ENCODE results near the gene RAMP3. TPM values are rescaled to one million over a fixed set of nuclear protein-coding genes. Genes with fewer than 3 reads are reported as not detected.

RAMP3 gene
- total RNA-seq, 1 donor from 2014 or later = not detected

DNA sequence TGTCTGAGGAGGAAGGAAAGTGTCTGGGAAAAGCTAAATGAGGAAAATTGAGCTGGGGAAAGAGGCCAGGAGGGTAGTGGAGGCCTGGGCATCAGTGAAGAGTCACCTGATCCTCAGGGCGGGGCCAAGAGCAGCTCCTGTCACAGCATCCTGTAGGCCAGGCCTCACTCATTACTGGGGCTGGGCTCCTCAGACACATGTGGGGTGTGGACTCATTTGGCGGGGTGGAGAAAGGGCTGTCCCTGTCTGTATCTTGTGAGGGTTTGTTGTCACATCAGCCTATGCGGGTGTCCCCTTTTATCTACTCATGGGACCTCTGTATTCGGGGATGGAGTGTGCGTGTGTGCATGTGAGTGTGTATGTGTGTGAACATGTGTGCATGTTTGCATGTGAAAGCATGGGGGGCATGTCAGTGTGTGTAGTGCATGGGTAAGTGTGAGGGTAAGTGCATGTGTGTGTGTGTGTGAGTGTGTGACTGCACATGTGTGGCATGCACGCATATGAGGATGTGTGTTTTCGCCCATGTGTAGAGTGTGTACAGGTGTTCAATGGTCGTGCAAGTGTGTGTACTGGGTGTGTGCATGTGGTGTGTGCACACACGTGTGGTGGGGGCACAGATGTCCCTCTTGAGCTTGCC, 67.8 kb downstream of the RAMP3 start:
- H3K27me3 Mint-ChIP-seq (ENCODE audit: unreplicated experiment) = peaks cover 5% of the 10 kb centered on the region
- peaks cover 5% of the 10 kb centered on the region for H3K36me3 Mint-ChIP-seq (ENCODE audit: unreplicated experiment)
- DNase-seq = no peak

DNA sequence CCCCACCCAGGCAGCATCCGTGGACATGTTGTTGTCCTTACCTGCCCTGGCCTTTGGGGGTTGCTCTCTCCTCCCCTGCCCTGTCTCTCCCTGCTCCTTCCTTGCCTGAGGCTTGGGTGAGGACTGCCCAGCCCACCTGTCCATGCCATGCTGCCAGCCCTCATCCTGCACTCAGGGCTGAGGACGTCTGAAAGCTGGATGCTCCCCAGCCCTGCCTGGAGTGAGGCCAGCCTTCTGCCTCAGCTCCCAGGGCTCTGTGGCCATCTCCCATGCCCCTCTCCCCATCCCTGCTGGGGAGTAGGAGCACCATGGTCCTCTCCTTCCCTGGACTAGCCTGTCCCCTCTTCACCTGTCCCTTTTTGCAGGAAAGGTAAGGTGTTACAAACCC, 68.4 kb downstream of the RAMP3 start:
- peaks cover 5% of the 10 kb centered on the region for H3K27me3 Mint-ChIP-seq (ENCODE audit: unreplicated experiment)
- peaks cover 8% of the 10 kb centered on the region for H3K9me3 Mint-ChIP-seq (ENCODE audit: unreplicated experiment)

More for the DNA sequence above, 67.8 kb downstream of the RAMP3 start:
- Mint-ChIP-seq H3K9me3 (ENCODE audit: unreplicated experiment) (peaks cover 8% of the 10 kb centered on the region), H3K4me3 (ENCODE audit: unreplicated experiment) (no peak overlapping the region), H3K4me1 (ENCODE audit: low read depth, unreplicated experiment) (peaks cover 17% of the 10 kb centered on the region), H3K27ac (ENCODE audit: unreplicated experiment) (no peak overlapping the region)
- no peak for TF ChIP-seq CTCF (IDR thresholded peaks at IDR 0.05; ENCODE audit: partially characterized antibody, unreplicated experiment)

GRCh38 chr7:45229156-45229920, 71.7 kb downstream of the RAMP3 start:
- peaks cover 4% of the 10 kb centered on the region for H3K27me3 Mint-ChIP-seq (ENCODE audit: unreplicated experiment)
- DNase-seq = no peak
- no peaks in the 10 kb centered on the region for H3K36me3 Mint-ChIP-seq (ENCODE audit: unreplicated experiment)

More for the DNA sequence above, 68.4 kb downstream of the RAMP3 start:
- Mint-ChIP-seq H3K4me1 (ENCODE audit: low read depth, unreplicated experiment) (peaks cover 17% of the 10 kb centered on the region), H3K27ac (ENCODE audit: unreplicated experiment) (no peak overlapping the region), H3K4me3 (ENCODE audit: unreplicated experiment) (no peak overlapping the region), H3K36me3 (ENCODE audit: unreplicated experiment) (peaks cover 5% of the 10 kb centered on the region)
- no peak for TF ChIP-seq CTCF (IDR thresholded peaks at IDR 0.05; ENCODE audit: partially characterized antibody, unreplicated experiment)
- no peak for DNase-seq

DNA sequence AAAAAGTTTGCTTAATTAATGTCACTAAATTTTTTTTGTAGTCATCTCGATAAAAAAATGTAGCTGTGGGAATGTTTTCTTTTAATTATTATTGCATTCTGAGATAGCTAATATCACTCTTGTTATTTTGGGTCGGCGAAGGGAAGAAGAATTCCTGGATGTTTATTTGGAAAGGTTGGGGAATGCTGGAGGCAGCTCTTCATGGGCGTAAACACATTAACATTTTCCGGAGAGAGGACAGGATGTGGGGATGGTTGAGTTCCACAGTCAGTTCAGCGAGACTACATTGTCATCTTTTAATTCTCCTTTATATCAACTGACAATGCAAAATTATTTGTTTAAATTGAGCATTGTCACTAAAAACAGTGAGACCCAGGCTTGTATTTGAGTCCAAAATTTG, 72.5 kb downstream of the RAMP3 start:
- peaks cover 4% of the 10 kb centered on the region for H3K27me3 Mint-ChIP-seq (ENCODE audit: unreplicated experiment)
- TF ChIP-seq CTCF (IDR thresholded peaks at IDR 0.05; ENCODE audit: partially characterized antibody, unreplicated experiment) = no peak
- peaks cover 3% of the 10 kb centered on the region for H3K9me3 Mint-ChIP-seq (ENCODE audit: unreplicated experiment)
- no peak overlapping the region for H3K4me3 Mint-ChIP-seq (ENCODE audit: unreplicated experiment)
- peaks cover 13% of the 10 kb centered on the region for H3K4me1 Mint-ChIP-seq (ENCODE audit: low read depth, unreplicated experiment)
- no peaks in the 10 kb centered on the region for H3K36me3 Mint-ChIP-seq (ENCODE audit: unreplicated experiment)
- no peak for DNase-seq
- no peak overlapping the region for H3K27ac Mint-ChIP-seq (ENCODE audit: unreplicated experiment)

More at GRCh38 chr7:45229156-45229920, 71.7 kb downstream of the RAMP3 start:
- TF ChIP-seq CTCF (IDR thresholded peaks at IDR 0.05; ENCODE audit: partially characterized antibody, unreplicated experiment) = no peak
- H3K9me3 Mint-ChIP-seq (ENCODE audit: unreplicated experiment) = peaks cover 3% of the 10 kb centered on the region
- peaks cover 13% of the 10 kb centered on the region for H3K4me1 Mint-ChIP-seq (ENCODE audit: low read depth, unreplicated experiment)
- no peak overlapping the region for H3K27ac Mint-ChIP-seq (ENCODE audit: unreplicated experiment)
- no peak overlapping the region for H3K4me3 Mint-ChIP-seq (ENCODE audit: unreplicated experiment)

- peaks cover 10% of the 10 kb centered on the region for H3K4me1 Mint-ChIP-seq (ENCODE audit: low read depth, unreplicated experiment)
- H3K4me3 Mint-ChIP-seq (ENCODE audit: unreplicated experiment) = no peak overlapping the region
- no peak for TF ChIP-seq CTCF (IDR thresholded peaks at IDR 0.05; ENCODE audit: partially characterized antibody, unreplicated experiment)
- no peaks in the 10 kb centered on the region for H3K36me3 Mint-ChIP-seq (ENCODE audit: unreplicated experiment)
- no peak overlapping the region for H3K27ac Mint-ChIP-seq (ENCODE audit: unreplicated experiment)
- peaks cover 3% of the 10 kb centered on the region for H3K9me3 Mint-ChIP-seq (ENCODE audit: unreplicated experiment)
- H3K27me3 Mint-ChIP-seq (ENCODE audit: unreplicated experiment) = peaks cover 5% of the 10 kb centered on the region
- no peak for DNase-seq
Measured at GRCh38 chr7:45230611-45231165, 73.1 kb downstream of the RAMP3 start.
